GM10248 (cell line): ENCODE results near the gene PDGFRB.

ENCODE experiments used
- CTCF ChIA-PET: fragments of 300-600 bp; sonication (Branson Sonifier 250); formaldehyde crosslinking; extraction: SDS; loops from one replicate; lab custom pipeline; 2021; ENCODE audit warnings: antibody characterized with exemption; lab: Yijun Ruan, JAX
- POLR2A ChIA-PET: fragments of 350-650 bp; sonication (Branson Sonifier 250); formaldehyde crosslinking; extraction: SDS; loops from one replicate; lab custom pipeline; 2020; ENCODE audit warnings: antibody characterized with exemption; lab: Yijun Ruan, JAX
- DNase-seq: peaks from one replicate; pipeline ENCODE4 v3.0.0; 2012; ENCODE audit errors: extremely low spot score
- CTCF ChIP-seq: IDR thresholded peaks from 2 replicates; pipeline ENCODE4 v1.5.1; 2012; ENCODE audit warnings: mild to moderate bottlenecking, low read depth; ENCODE audit errors: extremely low read depth, missing control alignments, control extremely low read depth

Gene PDGFRB

DNA sequence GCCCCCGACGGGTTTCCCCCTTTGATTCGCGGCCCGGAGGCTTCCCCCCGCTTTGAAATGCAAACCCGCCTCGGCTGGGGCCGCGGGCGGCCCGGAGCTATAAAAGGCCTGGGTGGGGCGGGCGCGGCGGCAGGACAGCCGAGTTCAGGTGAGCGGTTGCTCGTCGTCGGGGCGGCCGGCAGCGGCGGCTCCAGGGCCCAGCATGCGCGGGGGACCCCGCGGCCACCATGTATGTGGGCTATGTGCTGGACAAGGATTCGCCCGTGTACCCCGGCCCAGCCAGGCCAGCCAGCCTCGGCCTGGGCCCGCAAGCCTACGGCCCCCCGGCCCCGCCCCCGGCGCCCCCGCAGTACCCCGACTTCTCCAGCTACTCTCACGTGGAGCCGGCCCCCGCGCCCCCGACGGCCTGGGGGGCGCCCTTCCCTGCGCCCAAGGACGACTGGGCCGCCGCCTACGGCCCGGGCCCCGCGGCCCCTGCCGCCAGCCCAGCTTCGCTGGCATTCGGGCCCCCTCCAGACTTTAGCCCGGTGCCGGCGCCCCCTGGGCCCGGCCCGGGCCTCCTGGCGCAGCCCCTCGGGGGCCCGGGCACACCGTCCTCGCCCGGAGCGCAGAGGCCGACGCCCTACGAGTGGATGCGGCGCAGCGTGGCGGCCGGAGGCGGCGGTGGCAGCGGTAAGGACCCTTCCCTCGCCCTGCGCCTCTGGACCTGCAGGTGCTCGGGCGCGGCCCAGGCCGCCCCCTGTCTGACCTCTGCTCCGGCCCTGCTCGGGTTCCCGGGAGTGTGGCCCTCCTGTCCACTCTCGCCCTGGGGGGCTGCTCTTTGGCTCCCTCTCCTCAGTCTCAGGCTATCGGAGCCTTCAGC, 11.2 kb upstream of the PDGFRB start, which contains the start of gene CDX1:
Gene CDX1 (plus strand): TSS at position 129 of the 862 bp plus-strand sequence. CDS start 99 bp downstream, at position 228.
- ChIA-PET POLR2A (no interaction called here), CTCF (interaction anchor here (2.8 kb wide), 1 partner anchor 12 kb away, joined by 10 read pairs; no protein-coding TSS in a partner anchor)
- no peak for DNase-seq
- TF ChIP-seq CTCF: no peak

DNA sequence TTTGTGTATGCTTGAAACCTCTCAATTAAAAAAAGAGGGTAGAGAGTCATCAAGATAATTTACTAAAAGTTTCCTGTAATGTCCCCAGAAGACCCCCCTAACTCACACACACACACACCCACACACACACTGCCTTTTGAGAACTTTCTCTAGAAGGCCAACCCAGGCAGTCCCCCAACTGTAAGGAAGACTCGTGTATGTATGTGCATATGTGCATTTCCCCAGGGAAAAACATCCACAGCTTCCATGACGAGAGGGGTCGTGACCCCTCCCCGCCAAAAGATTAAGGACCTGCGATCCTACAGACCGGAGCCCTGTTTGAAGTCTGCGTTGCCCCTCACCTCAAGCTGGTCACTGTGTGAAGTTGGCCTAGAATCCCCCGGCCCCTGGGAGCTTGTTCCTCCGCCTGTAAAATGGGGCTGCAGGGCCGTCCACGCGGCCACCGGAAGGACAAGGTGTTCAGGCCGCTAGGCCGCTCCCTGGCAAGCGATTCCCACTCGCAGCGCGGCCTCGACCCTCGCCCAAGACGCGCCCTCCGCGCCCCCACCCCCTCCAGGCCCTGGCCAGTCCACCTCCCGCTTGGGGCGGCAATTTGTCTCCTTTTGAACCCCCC, 10.5 kb upstream of the PDGFRB start:
- CTCF ChIA-PET: interaction anchor here (2.8 kb wide), 1 partner anchor 12 kb away, joined by 10 read pairs; no protein-coding TSS in a partner anchor

DNA sequence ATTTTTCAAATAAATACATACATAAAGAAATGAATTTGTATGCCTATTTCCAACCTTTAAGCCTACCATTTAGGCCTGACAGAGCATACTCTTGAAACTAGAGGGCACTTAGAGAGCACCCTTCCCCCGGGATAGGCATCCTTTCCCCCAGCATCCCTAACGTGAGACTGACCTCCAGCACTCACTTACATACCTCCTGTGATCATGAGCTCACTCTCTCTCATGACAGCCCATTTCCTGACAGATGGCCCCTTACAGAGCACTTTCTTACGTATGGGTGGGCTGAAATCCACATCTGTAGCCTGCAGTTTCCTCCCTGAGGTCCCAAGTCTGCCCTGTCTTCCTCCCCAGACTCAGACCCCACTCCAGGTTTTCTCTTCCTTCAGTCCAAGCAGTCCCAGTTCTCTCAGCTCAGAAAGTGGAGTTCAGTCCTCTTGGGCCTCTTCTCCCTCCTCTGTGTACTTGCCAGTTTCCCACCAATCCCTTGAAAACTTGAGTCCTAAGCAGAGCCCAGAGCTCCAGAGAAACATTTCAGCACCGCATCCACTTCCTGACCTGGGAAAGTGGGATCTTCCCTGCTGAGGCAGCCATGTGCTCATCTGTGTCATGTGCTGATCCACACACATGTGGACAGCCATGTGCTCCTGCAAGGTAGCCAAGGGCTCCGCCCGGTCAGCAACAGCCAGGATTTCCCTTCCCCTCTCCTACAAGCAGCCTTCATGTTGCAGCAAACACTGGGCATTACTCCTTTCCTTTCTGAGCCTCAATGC, 8.8 kb upstream of the PDGFRB start:
- no peak for DNase-seq
- no peak for TF ChIP-seq CTCF
- ChIA-PET CTCF (interaction anchor here (1.0 to 2.8 kb wide), 3 partner anchors 9 to 187 kb away, joined by 3 to 10 read pairs (median 4); no protein-coding TSS in a partner anchor), POLR2A (no interaction called here)

More for the DNA sequence above, 10.5 kb upstream of the PDGFRB start:
- no peak for DNase-seq
- POLR2A ChIA-PET: no interaction called here
- no peak for TF ChIP-seq CTCF

DNA sequence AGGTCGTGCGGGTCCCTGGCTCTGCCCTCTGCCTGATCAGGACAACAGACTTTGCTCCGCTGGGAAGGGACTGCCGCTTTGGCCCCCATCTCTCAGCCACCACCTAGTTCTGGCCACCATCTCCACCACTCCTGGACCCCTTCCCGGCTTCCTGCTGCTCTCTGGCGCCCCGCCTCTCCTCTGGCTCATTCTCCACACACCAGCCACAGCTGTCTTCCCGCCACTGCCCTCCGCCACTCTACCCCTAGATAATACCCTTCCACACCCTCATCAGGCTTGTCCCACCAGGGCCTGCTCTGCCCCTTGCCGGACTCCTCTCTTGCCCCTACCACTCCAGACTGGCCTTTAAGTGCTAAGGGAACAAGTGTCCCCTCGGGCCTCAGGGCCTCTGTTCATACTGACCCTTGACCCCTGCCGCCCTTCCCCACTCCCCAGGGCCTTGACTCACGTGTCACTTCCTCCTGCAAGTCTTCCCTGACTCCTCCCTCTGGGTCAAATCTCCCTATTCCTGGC, 8.0 kb upstream of the PDGFRB start:
- ChIA-PET CTCF (interaction anchor here (1.4 to 2.4 kb wide), 6 partner anchors 8 to 186 kb away, joined by 4 to 22 read pairs (median 6); no protein-coding TSS in a partner anchor), POLR2A (no interaction called here)

GRCh38 chr5:150163035-150163434, 7.4 kb upstream of the PDGFRB start:
- DNase-seq: no peak
- ChIA-PET POLR2A (no interaction called here), CTCF (interaction anchor here (1.2 to 2.4 kb wide), 11 partner anchors 8 to 189 kb away, joined by 3 to 22 read pairs (median 4); no protein-coding TSS in a partner anchor)
- TF ChIP-seq CTCF: no peak

More for the DNA sequence above, 8.0 kb upstream of the PDGFRB start:
- TF ChIP-seq CTCF: no peak
- DNase-seq: no peak
